ENCODE results near the gene FSD1L.
"Not testable (repeated sequence)": the region's sequence is repeated elsewhere in the genome, so short reads cannot be mapped to it uniquely, and the experiment has no call there.

The FSD1L gene

GRCh38 chr9:105579952-105580351 is 132.1 kb downstream of the FSD1L start:
- not testable (repeated sequence) for DNase-seq

- not testable (repeated sequence) for DNase-seq
These were observed 133.7 kb downstream of the FSD1L start for GRCh38 chr9:105581550-105581949.

- DNase-seq, result no peak
These were observed 145.3 kb downstream of the FSD1L start for GRCh38 chr9:105593145-105593544.
